ENCODE results near the gene YIF1A. TPM values are rescaled to one million over a fixed set of nuclear protein-coding genes. Genes with fewer than 3 reads are reported as not detected.
A peak's percentile ranks its signal among the peaks of the same experiment; 100 is the strongest.
"Not testable (repeated sequence)": the region's sequence is repeated elsewhere in the genome, so short reads cannot be mapped to it uniquely, and the experiment has no call there.

Gene YIF1A
- total RNA-seq, 1 donor from 2014 or later = 53.5 TPM

- no peak for DNase-seq
Measured at GRCh38 chr11:66268952-66269905, 19.7 kb downstream of the YIF1A start.

- peak; percentile 100 for DNase-seq
Measured at GRCh38 chr11:66268244-66268951, 20.5 kb downstream of the YIF1A start, which contains the start of gene RAB1B. Gene RAB1B (plus strand): TSS chr11:66268639. CDS start chr11:66268680, 41 bp downstream.

- DNase-seq = peak; percentile 96
Measured at GRCh38 chr11:66267379-66268243, 21.3 kb downstream of the YIF1A start.

- no peak for DNase-seq
Measured at GRCh38 chr11:66267039-66267378, 21.9 kb downstream of the YIF1A start.

GRCh38 chr11:66266378-66267038, 22.4 kb downstream of the YIF1A start:
- no peak for DNase-seq

GRCh38 chr11:66265531-66266377, 23.2 kb downstream of the YIF1A start:
- no peak for DNase-seq

GRCh38 chr11:66264914-66265313, 24.0 kb downstream of the YIF1A start:
- DNase-seq = no peak

- DNase-seq = no peak
Measured at GRCh38 chr11:66264383-66264782, 24.6 kb downstream of the YIF1A start.

- no peak for DNase-seq
Measured at GRCh38 chr11:66263785-66264184, 25.2 kb downstream of the YIF1A start.

GRCh38 chr11:66263231-66263630, 25.7 kb downstream of the YIF1A start:
- DNase-seq = no peak

- no peak for DNase-seq
Measured at GRCh38 chr11:66262696-66263095, 26.2 kb downstream of the YIF1A start.

GRCh38 chr11:66262191-66262590, 26.8 kb downstream of the YIF1A start:
- no peak for DNase-seq

GRCh38 chr11:66261578-66261977, 27.4 kb downstream of the YIF1A start:
- DNase-seq = no peak

GRCh38 chr11:66259956-66260355, 29.0 kb downstream of the YIF1A start:
- no peak for DNase-seq

- no peak for DNase-seq
Measured at GRCh38 chr11:66259225-66259624, 29.7 kb downstream of the YIF1A start.

- no peak for DNase-seq
Measured at GRCh38 chr11:66258473-66258893, 30.5 kb downstream of the YIF1A start.

- not testable (repeated sequence) for DNase-seq
Measured at GRCh38 chr11:66253081-66253480, 35.9 kb downstream of the YIF1A start.

GRCh38 chr11:66251809-66252208, 37.1 kb downstream of the YIF1A start:
- DNase-seq = no peak

- DNase-seq = no peak
Measured at GRCh38 chr11:66248903-66249302, 40.0 kb downstream of the YIF1A start.

GRCh38 chr11:66247801-66248200, 41.1 kb downstream of the YIF1A start:
- no peak for DNase-seq

GRCh38 chr11:66247295-66247694, 41.6 kb downstream of the YIF1A start:
- DNase-seq = no peak

Measured in tongue (tissue), 2 donors.